Measurements from ENCODE around the gene SRP14. TPM values are rescaled to one million over a fixed set of nuclear protein-coding genes. Genes with fewer than 3 reads are reported as not detected.
"Not testable (repeated sequence)": the region's sequence is repeated elsewhere in the genome, so short reads cannot be mapped to it uniquely, and the experiment has no call there.

SRP14 gene
- total RNA-seq, 1 donor from 2014 or later = 196 TPM

GRCh38 chr15:40028853-40029252, 10.1 kb downstream of the SRP14 start:
- Mint-ChIP-seq H3K36me3 (ENCODE audit: unreplicated experiment) (peaks cover 37% of the 10 kb centered on the region), H3K27me3 (ENCODE audit: unreplicated experiment) (no peaks in the 10 kb centered on the region), H3K4me1 (ENCODE audit: unreplicated experiment) (no peaks in the 10 kb centered on the region), H3K27ac (ENCODE audit: unreplicated experiment) (no peak overlapping the region), H3K9me3 (ENCODE audit: unreplicated experiment) (no peaks in the 10 kb centered on the region), H3K4me3 (ENCODE audit: unreplicated experiment) (no peak overlapping the region)
- TF ChIP-seq CTCF (IDR thresholded peaks at IDR 0.05) = no peak
- no peak for DNase-seq (ENCODE audit: extremely low spot score, unreplicated experiment)

- Mint-ChIP-seq H3K4me1 (ENCODE audit: unreplicated experiment) (no peaks in the 10 kb centered on the region), H3K4me3 (ENCODE audit: unreplicated experiment) (no peak overlapping the region), H3K27me3 (ENCODE audit: unreplicated experiment) (no peaks in the 10 kb centered on the region), H3K36me3 (ENCODE audit: unreplicated experiment) (peaks cover 42% of the 10 kb centered on the region), H3K9me3 (ENCODE audit: unreplicated experiment) (no peaks in the 10 kb centered on the region), H3K27ac (ENCODE audit: unreplicated experiment) (no peak overlapping the region)
- TF ChIP-seq CTCF (IDR thresholded peaks at IDR 0.05) = no peak
- DNase-seq (ENCODE audit: extremely low spot score, unreplicated experiment) = no peak
Observed at GRCh38 chr15:40028193-40028592, 10.8 kb downstream of the SRP14 start.

GRCh38 chr15:40016224-40016865, 22.6 kb downstream of the SRP14 start:
- DNase-seq (ENCODE audit: extremely low spot score, unreplicated experiment) = no peak
- Mint-ChIP-seq H3K4me1 (ENCODE audit: unreplicated experiment) (no peaks in the 10 kb centered on the region), H3K36me3 (ENCODE audit: unreplicated experiment) (peaks cover 80% of the 10 kb centered on the region), H3K27ac (ENCODE audit: unreplicated experiment) (no peak overlapping the region), H3K9me3 (ENCODE audit: unreplicated experiment) (peaks cover 8% of the 10 kb centered on the region), H3K4me3 (ENCODE audit: unreplicated experiment) (no peak overlapping the region), H3K27me3 (ENCODE audit: unreplicated experiment) (no peaks in the 10 kb centered on the region)
- TF ChIP-seq CTCF (IDR thresholded peaks at IDR 0.05) = no peak

- Mint-ChIP-seq H3K4me3 (ENCODE audit: unreplicated experiment) (no peak overlapping the region), H3K27me3 (ENCODE audit: unreplicated experiment) (no peaks in the 10 kb centered on the region), H3K27ac (ENCODE audit: unreplicated experiment) (no peak overlapping the region), H3K9me3 (ENCODE audit: unreplicated experiment) (peaks cover 8% of the 10 kb centered on the region), H3K36me3 (ENCODE audit: unreplicated experiment) (peaks cover 78% of the 10 kb centered on the region), H3K4me1 (ENCODE audit: unreplicated experiment) (no peaks in the 10 kb centered on the region)
- no peak for DNase-seq (ENCODE audit: extremely low spot score, unreplicated experiment)
- TF ChIP-seq CTCF (IDR thresholded peaks at IDR 0.05) = no peak
Observed at GRCh38 chr15:40014390-40014789, 24.6 kb downstream of the SRP14 start.

- not testable (repeated sequence) for H3K9me3 Mint-ChIP-seq (ENCODE audit: unreplicated experiment); H3K27ac Mint-ChIP-seq (ENCODE audit: unreplicated experiment); H3K4me1 Mint-ChIP-seq (ENCODE audit: unreplicated experiment); H3K27me3 Mint-ChIP-seq (ENCODE audit: unreplicated experiment); DNase-seq (ENCODE audit: extremely low spot score, unreplicated experiment); H3K4me3 Mint-ChIP-seq (ENCODE audit: unreplicated experiment)
- H3K36me3 Mint-ChIP-seq (ENCODE audit: unreplicated experiment) = peaks cover 77% of the 10 kb centered on the region
Observed at GRCh38 chr15:40013372-40013771, 25.6 kb downstream of the SRP14 start.

- no peak for DNase-seq (ENCODE audit: extremely low spot score, unreplicated experiment)
- no peak overlapping the region for H3K27ac Mint-ChIP-seq (ENCODE audit: unreplicated experiment)
- H3K9me3 Mint-ChIP-seq (ENCODE audit: unreplicated experiment) = peaks cover 8% of the 10 kb centered on the region
- no peaks in the 10 kb centered on the region for H3K27me3 Mint-ChIP-seq (ENCODE audit: unreplicated experiment)
- peaks cover 79% of the 10 kb centered on the region for H3K36me3 Mint-ChIP-seq (ENCODE audit: unreplicated experiment)
- no peak overlapping the region for H3K4me3 Mint-ChIP-seq (ENCODE audit: unreplicated experiment)
- no peak for TF ChIP-seq CTCF (IDR thresholded peaks at IDR 0.05)
- no peaks in the 10 kb centered on the region for H3K4me1 Mint-ChIP-seq (ENCODE audit: unreplicated experiment)
Observed at GRCh38 chr15:40011303-40011702, 27.7 kb downstream of the SRP14 start.
